GM12873 (cell line): ENCODE measurements around the gene DDAH2.

Experiments
- TF ChIP-seq, protein P1 (sequence below): IDR thresholded peaks from 2 replicates; pipeline ENCODE4 v1.5.1; 2012; ENCODE audit warnings: low read depth, mild to moderate bottlenecking, moderate library complexity, low read length, control low read depth; ENCODE audit not compliant: insufficient read depth; ENCODE audit errors: missing control alignments

The DDAH2 gene

DNA sequence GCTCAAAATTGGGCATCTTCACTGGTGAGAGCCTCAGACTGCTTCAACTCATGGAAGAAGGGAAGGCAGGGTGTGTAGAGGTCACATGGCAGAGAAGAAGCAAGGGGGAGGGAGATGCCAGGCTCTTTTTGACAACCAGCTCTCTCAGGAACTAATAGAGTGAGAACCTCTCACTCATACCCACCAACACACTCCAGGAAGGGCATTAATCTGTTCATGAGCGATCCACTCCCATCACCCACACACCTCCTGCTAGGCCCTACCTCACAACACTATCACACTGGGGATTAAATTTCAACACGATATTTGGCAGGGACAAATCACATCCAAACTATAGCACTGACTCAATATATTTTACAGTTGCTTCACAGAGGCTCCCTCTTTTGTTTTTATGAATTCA is 12.7 kb upstream of the DDAH2 start:
- TF ChIP-seq, protein P1, sequence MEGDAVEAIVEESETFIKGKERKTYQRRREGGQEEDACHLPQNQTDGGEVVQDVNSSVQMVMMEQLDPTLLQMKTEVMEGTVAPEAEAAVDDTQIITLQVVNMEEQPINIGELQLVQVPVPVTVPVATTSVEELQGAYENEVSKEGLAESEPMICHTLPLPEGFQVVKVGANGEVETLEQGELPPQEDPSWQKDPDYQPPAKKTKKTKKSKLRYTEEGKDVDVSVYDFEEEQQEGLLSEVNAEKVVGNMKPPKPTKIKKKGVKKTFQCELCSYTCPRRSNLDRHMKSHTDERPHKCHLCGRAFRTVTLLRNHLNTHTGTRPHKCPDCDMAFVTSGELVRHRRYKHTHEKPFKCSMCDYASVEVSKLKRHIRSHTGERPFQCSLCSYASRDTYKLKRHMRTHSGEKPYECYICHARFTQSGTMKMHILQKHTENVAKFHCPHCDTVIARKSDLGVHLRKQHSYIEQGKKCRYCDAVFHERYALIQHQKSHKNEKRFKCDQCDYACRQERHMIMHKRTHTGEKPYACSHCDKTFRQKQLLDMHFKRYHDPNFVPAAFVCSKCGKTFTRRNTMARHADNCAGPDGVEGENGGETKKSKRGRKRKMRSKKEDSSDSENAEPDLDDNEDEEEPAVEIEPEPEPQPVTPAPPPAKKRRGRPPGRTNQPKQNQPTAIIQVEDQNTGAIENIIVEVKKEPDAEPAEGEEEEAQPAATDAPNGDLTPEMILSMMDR = no peak

DNA sequence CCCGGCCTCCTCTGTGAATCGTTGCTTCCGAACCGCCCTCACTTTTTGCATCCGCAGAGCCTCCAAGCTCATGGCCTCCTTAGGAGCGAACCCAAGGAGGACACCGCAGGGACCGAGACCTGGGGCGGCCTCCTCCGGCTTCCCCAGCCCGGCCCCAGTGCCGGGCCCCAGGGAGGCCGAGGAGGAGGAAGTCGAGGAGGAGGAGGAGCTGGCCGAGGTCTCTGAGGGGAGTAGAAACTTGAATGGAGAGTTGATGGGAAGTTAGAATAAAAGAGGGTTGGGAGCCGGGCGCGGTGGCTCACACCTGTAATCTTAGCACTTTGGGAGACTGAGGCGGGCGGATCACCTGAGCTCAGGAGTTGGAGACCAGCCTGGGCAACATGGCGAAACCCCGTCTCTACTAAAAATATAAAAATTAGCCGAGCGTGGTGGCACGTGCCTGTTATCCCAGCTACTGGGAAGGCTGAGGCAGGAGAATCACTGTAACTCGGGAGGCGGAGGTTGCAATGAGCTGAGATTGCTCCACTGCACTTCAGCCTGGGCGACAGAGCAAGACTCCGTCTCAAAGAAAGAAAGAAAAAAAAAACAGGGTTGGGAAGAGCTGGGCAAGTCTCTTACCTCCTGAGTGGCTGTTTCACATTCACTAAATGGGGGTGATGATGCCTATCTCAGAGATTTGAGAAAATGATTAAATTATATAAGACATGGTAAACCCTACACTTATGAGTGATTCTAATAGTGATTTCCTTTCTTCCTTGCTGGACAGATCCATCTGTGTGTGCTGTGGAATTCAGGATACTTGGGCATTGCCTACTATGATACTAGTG is 11.5 kb upstream of the DDAH2 start:
- TF ChIP-seq, protein P1 = no peak

DNA sequence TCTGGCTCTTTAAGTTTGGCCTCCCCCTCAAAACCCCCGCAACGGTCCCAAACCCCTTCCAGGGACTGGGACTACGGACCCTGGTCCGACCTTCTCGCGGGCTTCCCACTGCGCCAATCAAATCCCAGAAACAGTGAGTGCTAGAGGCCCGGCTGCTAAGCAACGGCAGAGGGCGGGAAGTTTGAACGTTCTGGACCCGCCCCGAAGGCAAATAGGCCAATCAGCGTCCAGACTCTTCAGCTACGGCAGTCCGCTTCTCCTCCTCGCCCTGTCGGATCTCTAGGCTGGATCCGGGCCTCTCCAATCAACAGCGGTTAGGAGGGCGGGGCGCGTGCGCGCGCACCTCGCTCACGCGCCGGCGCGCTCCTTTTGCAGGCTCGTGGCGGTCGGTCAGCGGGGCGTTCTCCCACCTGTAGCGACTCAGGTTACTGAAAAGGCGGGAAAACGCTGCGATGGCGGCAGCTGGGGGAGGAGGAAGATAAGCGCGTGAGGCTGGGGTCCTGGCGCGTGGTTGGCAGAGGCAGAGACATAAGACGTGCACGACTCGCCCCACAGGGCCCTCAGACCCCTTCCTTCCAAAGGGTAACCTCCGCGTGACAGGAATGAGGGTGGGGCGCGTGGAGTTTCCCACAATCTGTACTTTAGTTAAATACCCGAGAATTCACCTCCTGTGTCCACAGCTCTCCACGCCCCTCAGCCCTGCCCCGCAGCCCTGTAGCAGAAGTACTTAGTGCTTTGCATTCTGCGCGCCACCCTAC is 10.7 kb upstream of the DDAH2 start, which contains the start of gene MSH5:
MSH5 (plus strand) TSS at position 367 of the 758 bp plus-strand sequence. CDS start 462 bp downstream, outside the sequence.
- TF ChIP-seq, protein P1 = no peak

DNA sequence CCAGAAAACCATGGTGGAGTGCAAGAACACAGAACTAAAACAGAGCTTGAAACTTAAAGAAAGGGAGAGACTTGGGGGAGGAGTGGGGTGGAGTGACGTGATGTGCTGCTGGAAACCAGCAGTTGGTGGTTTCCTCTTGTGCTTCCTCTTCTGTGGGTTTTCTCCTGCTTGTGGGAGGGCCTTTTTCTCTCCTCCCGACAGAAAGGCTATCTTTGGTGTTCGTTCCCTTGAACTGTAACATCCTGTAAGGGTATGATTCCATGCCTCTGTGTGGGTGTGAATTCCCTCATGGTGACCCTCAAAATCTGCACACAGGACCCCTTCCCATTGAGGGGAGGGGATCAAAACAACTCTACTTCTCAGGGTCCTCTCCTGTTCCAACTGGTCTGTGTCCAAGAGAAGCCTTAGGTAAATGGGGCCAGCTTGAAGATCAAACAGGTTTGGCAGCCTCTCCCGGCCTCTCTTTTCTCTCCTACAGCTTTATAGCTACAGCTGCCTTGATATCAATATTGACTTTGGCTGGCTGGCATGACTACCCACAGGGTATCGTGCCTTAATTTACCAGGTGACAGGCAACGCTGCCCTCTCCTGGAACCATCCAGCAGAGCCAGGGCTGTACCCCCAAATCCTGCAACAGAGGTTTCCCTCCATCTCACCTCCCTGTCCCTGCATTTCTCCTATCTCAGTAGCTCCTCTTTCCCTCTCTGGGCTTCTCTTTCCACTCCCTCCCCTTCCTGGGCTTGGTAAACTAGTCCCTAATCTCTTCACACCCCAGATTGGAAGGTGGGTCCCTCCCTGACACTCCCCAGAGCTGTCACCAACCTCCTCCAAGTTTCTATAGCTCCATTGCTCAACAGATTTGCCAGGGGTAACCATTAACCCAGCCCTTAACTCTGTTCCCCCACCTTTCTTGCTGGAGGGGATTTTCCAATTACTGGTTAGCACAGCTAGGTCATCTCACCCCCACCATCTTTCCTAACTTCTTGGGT is 9.2 kb upstream of the DDAH2 start:
- TF ChIP-seq, protein P1 = peak; percentile 45

DNA sequence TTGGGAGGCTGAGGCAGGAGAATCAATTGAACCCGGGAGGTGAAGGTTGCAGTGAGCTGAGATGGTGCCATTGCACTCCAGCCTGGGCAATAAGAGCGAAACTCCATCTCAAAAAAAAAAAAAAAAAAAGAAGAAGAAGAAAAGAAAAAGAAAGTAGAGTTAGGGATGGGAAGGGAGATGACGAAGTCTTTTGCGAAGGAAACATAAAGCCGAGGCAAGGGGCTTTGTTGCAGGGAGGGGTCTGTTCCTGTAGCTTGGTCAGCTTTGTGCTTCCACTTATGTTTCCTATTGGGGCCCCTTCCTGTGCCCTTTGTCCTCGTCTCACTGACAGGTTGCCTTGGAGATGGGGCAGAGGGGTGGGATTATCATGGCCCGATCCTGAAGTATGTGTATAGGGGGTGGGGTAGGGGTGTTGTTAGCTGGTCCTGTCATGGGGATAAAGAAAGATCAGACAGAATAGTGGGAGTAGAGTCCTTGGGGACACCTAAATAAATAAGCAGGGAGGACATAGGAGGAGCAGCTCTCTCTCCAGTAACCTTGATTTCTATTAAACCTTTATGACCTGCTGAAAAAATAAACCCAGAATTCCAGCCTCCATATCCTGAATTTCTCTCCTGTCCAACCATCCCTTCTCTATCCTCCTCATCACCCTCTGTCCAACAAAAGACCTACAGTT is 8.4 kb upstream of the DDAH2 start:
- TF ChIP-seq, protein P1 = no peak

DNA sequence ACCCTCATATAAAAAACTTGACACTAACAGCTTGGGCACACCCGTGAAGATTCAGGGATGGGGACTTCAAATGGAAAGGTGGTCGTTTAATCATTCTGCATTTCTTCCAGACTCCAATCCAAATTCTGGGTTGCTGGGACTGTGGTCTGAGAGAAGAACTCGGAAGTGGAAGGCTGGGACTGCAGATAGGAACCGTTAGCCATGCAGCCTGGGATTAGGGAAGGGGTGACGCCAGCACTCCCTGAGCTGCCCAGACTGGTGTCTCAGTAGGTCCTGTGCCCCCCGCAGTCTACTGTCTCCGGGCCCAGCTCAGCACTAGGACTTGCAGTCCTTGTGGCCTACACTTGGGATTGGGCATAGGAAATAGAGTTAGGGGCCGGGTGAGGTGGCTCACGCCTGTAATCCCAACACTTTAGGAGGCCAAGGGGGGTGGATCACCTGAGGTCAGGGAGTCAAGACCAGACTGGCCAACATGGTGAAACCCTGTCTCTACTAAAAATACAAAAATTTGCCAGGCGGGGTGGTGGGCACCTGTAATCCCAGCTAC is 7.7 kb upstream of the DDAH2 start:
- TF ChIP-seq, protein P1 = no peak
